HG02642 (cell line): ENCODE results near the gene ADK.
A peak's percentile ranks its signal among the peaks of the same experiment; 100 is the strongest.

Experiments
- ATAC-seq: cut with Tn5 transposase; IDR thresholded peaks from one replicate; pipeline ENCODE4 v1.9.1; 2021; ENCODE audit warnings: mild to moderate bottlenecking; ENCODE audit not compliant: unreplicated experiment, poor library complexity

Gene ADK

DNA sequence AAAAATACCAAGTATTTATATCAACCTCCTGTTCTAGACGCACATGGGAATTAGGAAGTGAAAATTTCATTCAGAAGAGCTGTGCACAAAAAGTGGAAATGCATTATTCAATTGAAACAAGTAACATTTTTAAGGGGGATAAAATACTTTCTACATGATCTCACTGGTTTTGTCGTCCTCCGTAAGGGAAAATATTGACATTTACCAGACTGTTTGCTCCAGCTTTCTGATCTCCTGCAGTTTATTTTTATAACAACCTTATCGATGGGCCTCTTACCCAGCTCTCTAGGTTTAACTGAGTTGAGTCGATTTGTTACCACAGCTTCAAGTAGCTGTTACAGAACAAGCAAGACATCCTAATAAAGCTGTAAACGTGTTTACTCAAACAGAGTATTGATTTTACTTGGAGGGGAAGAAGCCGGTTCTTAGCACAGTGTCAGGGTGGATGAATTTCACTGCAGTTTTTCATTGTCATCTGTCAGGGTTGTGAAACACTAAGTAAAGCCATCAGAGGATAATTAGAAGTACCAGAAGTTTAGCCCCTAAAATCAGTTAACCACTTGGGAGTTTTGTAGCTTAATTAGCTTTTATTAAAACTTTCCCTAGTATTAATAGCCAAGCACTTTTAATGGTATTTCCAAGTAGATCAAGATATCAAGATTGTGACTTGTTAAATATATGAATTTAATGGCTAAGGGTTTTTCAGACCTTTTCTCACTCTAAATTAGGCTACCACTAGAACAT, 532.8 kb downstream of the ADK start:
- ATAC-seq = no peak

GRCh38 chr10:74684462-74684861, 533.4 kb downstream of the ADK start:
- ATAC-seq = no peak

DNA sequence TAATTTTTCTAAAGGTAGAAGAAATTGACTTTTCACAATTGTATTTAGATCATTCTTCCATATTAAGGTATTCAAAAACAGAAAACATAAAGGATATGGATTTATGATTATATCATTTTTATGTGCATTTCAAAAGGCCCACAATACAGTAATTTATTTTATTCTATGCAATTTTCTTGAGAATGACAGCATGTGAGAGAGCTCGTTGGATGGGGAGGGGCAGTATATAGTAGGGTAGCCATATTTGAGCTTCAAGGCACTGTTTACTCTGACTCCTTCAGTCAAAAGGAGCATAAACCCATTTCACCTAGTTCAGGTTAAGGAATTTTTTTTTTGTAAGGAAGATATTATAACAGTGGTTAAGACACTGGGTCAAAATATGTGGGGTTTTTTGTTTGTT, 534.5 kb downstream of the ADK start:
- ATAC-seq = no peak

GRCh38 chr10:74690393-74690792, 539.4 kb downstream of the ADK start:
- ATAC-seq = no peak

- no peak for ATAC-seq
These were observed 540.1 kb downstream of the ADK start for GRCh38 chr10:74691164-74691563.

DNA sequence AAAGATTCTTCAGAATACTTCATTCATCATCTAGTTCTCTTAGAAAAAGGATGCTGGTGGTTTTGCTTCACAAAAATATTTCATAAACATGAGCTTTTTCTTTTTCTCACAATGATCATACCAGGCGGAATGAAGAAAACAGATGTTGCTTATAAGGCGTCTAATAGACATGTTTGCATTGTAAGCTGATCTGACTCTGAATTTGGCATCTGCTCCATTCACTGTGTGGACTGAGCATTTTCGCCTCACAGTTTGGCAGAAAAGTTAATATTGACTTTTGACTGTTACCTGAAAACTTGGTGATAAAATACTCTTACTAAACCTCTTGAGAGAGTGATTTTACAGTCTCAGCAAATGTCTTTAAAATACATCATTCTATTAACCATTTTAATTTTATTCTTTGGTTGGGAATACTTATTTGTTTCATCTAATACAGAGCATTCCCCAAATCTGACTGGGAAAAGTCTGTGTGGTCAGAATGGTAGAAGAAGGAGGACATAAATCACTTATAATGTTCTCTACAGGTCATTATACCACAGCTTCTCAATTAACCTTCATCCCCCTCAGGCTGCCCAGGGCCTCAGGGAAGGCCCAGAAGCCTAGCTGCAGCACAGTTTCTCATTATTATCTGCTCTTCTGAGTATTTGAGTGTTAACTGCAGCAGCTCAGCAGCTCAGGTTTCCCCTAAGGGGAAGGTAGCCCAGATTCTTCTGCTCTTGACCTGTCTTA, 553.8 kb downstream of the ADK start:
- ATAC-seq = no peak

GRCh38 chr10:74705358-74705980, 554.4 kb downstream of the ADK start:
- no peak for ATAC-seq

GRCh38 chr10:74706966-74707365, 555.9 kb downstream of the ADK start:
- no peak for ATAC-seq

DNA sequence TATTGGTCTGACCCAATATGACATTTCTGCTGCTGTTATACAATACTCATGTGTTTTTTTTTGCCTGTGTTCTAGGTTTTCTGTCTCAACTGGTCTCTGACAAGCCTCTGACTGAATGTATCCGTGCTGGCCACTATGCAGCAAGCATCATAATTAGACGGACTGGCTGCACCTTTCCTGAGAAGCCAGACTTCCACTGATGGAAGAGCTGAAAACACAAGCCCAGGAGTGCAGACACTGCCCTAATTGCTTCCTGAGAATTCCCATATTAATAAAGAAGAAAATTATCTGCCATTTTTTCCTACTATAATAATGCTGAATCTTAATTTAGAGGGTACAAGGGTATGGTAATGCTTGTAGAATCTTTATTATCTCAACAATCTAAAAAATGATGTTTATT, 557.2 kb downstream of the ADK start:
- ATAC-seq = no peak

- ATAC-seq = no peak
These were observed 567.2 kb downstream of the ADK start for GRCh38 chr10:74718208-74718607.

GRCh38 chr10:74728225-74728624, 577.2 kb downstream of the ADK start:
- ATAC-seq = no peak

DNA sequence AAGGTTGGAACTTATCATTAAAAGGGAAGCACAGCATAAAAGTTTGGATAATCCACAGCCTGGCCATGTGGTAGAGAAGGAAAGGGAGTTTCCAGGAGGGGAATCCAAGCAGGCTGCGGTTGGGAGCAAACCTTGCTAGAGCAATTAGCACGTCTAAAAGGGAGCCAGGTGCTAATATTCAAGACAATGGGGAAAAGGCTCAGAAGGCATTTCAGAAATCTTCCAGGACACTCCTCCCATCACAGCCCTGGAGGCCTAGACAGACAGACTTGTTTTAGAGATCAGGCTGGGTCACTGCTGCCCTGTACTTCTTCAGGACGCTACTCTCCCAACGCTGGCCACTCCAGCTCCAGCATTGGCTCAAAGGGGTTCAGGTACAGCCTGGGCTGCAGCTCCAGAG, 579.2 kb downstream of the ADK start:
- no peak for ATAC-seq

DNA sequence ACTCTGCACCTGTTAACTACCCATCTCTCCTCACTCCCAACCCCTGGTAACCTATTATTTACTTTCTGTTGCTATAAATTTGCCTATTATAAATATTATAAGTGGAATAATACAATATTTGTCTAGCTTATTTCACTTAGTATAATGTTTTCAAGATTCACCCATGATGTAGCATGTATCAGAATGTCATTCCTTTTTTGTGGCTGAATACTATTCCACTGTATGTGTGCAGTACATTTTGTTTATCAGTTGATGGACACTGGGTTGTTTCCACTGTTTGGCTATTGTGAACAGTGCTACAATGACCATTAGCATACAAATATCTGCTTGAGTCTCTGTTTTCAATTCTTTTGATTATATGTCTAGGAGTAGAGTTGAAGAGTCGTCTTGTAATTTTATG, 582.6 kb downstream of the ADK start:
- ATAC-seq = no peak

DNA sequence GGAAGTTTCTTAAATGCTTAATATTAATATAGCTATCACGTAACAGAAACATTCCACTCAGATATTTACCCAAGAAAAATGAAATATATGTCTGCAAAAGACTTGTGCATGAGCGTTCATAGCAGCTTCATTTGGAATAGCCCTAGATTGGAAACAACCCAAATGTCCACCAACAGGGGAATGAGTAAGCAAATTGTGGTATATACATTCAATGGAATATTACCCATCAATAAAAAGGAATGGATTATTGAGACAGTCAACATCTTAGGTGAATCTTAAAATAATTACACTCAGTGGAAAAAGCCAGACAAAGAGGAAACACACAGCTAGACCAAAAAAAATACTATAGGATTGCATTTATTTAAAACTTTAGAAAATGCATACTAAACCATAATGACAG, 585.0 kb downstream of the ADK start:
- no peak for ATAC-seq

DNA sequence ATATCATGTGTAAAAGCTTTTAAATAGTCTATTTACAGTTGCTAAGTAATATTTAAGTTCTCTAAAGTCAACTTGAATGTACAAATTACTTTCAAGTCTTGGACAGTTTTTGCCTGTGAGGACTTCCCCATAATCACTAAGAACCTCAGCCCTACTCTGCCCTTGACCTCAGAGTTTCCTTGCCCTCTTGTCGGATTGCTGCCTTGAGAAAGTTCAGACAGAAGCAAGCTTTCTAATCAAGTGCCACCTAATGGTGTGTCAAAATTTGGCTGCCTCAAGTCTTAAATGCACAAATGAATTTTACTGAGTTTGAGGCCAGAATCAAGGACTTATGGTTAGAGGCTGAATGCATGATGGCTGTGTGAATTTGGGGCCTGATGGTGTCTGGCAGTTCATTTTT, 587.0 kb downstream of the ADK start:
- ATAC-seq = no peak

- no peak for ATAC-seq
These were observed 587.5 kb downstream of the ADK start for GRCh38 chr10:74738542-74738941.

DNA sequence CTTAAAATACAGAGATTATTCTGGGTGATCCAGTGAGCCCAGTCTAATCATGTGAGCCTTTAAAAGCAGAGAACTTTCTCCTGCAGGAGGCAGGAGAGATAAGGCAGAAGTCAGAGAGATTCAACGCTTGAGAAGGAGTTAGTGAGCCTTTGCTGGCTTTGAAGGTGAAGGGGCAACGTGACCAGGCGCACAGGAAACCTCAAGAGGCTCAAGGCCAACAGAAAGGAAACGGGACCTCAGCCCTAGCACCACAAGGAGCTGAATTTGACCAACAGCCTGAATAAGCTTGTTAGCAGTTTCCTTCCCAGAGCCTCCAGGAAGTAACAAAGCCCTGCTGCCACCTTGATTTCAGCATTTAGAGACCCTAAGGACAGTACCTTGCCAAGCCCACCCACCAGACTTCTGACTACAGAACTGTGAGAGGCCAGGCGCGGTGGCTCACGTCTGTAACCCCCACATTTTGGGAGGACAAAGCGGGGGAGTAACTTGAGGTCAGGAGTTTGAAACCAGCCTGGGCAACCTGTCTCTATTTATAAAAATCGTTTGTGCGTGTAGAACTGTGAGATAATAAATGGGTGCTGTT, 588.1 kb downstream of the ADK start:
- ATAC-seq = peak; percentile 75

GRCh38 chr10:74743401-74743800, 592.4 kb downstream of the ADK start:
- no peak for ATAC-seq

GRCh38 chr10:74745449-74745848, 594.4 kb downstream of the ADK start:
- ATAC-seq = no peak

DNA sequence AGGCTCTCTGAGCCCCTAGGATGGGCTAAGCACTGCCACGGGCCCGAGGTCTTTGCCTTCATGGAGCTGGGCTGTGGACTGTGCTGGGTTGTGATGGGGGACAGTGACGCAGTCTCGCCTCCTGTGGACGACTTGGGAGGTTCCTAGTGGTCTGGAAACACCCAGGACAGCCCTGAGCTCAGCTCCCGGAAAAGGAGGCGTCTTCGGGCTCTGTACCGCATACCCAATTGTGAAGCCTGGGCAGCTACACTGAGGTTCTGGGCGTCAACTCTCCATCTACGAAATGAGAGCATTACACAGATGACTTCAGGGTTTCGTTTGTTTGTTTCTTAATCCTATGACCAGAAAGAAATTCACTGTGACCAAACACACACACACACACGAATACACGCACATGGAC, 595.8 kb downstream of the ADK start:
- ATAC-seq = no peak

DNA sequence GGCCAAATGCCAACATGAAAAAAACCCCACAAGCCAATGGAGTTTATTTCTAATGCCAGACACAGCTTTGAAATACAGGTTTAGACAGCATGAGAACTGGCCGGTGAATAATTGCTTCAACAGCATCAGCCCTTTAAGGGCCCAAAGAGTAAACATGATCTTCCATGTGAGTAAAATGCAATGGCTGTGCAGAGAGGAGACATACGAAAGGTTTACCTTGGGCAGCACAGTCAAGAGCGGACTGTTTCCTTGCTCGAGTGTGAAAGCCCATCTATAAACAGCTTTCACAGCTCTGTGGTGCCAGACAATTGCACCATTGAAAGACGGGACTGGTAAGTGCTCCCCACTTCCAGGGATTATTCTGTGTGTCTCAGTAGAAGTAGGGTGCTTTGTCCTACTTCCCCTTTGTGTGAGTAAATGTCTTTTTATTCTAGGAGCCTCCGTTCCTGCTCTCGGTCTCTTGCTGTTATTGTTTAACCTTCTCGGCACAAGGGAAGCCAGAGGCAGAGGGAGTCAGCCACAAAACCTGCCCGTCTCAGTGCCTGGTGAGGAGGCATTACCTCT, 597.5 kb downstream of the ADK start:
- ATAC-seq = no peak
